Stomach (tissue), 4 donors: ENCODE data around the gene SNX30.

ENCODE experiments used
- EP300 ChIP-seq: sonication (generic); formaldehyde crosslinking; IDR thresholded peaks from one replicate; pipeline ENCODE4 v1.6.1; 2017; ENCODE audit warnings: antibody characterized with exemption
- POLR2A ChIP-seq, 4 donors: fragments of 450-650 bp; IDR thresholded peaks; one replicate each; pipeline ENCODE4 v1.6.1; 2016; ENCODE audit warnings: antibody characterized with exemption in 4 of 4, control low read depth in 2 of 4, mild to moderate bottlenecking in 1 of 4, moderate library complexity in 1 of 4
- POLR2AphosphoS5 ChIP-seq, 3 donors: sonication (generic); formaldehyde crosslinking; IDR thresholded peaks; one replicate each; pipeline ENCODE4 v1.6.1; 2016; ENCODE audit warnings: antibody characterized with exemption in 3 of 3
- TF ChIP-seq, protein P1 (sequence below), 7 experiments: fragments of 450-650 bp in 4 of 7; fragments of 200-600 bp in 3 of 7; sonication (generic) in 3 of 7; IDR thresholded peaks; one replicate each; pipeline ENCODE4 v1.5.1; 2016 to 2019; ENCODE audit warnings: antibody characterized with exemption in 7 of 7, control low read depth in 2 of 7, mild to moderate bottlenecking in 1 of 7

DNA sequence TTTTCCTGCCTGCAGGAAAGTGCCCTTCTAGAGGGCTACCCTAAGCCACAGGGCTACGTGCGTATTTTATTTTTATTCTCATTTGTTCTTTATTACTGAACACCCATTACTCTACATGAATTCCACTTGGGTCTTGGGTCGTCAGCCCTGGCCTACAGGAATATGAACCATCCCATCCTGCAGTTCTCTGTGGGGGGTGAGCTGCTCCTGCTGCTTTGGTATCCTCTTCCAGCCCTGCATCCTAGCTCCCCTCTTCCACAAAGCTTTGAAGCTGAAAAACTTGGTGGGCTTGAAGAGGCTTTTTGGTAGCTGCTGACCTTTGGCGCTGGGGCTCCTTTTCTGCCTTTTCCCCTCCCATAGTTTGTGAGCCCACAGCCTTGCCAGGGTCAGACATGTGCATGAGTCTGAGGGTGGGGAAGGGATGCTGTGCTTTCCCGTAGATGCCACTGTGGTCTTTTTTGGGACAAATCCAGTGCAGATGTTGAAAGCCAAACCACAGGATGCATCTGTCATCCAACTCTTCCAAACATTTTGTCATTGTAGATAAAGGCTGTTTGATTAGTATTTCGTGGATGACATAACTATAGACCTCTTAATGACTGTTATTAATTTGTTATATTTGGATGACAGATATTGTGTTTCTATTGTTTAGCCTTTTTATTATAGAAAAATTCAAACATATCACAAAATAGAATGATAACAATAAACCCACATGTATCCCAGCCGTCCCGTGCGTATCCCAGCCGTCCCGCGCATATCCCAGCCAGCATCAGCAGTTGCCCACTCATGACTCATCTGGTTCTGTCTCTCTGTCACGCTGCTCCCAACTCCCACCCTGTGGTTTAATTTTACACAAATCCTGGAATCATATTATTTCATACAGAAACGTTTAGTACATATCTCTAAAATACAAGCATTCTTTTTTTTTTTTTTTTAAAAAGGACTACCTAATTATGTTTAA lies 96.2 kb downstream of the SNX30 start:
- TF ChIP-seq POLR2A (IDR thresholded peaks at IDR 0.05) (no peak), POLR2AphosphoS5 (IDR thresholded peaks at IDR 0.05) (no peak), EP300 (no peak)
- TF ChIP-seq, protein P1, sequence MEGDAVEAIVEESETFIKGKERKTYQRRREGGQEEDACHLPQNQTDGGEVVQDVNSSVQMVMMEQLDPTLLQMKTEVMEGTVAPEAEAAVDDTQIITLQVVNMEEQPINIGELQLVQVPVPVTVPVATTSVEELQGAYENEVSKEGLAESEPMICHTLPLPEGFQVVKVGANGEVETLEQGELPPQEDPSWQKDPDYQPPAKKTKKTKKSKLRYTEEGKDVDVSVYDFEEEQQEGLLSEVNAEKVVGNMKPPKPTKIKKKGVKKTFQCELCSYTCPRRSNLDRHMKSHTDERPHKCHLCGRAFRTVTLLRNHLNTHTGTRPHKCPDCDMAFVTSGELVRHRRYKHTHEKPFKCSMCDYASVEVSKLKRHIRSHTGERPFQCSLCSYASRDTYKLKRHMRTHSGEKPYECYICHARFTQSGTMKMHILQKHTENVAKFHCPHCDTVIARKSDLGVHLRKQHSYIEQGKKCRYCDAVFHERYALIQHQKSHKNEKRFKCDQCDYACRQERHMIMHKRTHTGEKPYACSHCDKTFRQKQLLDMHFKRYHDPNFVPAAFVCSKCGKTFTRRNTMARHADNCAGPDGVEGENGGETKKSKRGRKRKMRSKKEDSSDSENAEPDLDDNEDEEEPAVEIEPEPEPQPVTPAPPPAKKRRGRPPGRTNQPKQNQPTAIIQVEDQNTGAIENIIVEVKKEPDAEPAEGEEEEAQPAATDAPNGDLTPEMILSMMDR (IDR thresholded peaks at IDR 0.05) = no peak
